Keratinocyte (primary cell): ENCODE data around the gene PSTPIP2.

Experiments used
- CTCF ChIP-seq, 3 experiments: IDR thresholded peaks in 1 of 3; conservative IDR thresholded peaks in 1 of 3; optimal IDR thresholded peaks in 1 of 3; 2 replicates in 2 of 3; 3 replicates in 1 of 3; pipeline versions ENCODE3 to v1.5.1; 2011; ENCODE audit warnings: low read length in 3 of 3, mild to moderate bottlenecking in 3 of 3, moderate library complexity in 2 of 3, control low read depth in 1 of 3, inconsistent platforms in 1 of 3; ENCODE audit not compliant: insufficient read depth in 2 of 3; ENCODE audit errors: extremely low read depth in 1 of 3
- EZH2 ChIP-seq: IDR thresholded peaks from one replicate; pipeline ENCODE4 v1.6.1; 2012; ENCODE audit warnings: inconsistent platforms, mild to moderate bottlenecking, low read length, moderate library complexity

GRCh38 chr18:46072959-46073358, 899 bp upstream of the PSTPIP2 start:
- TF ChIP-seq CTCF (optimal IDR thresholded peaks at IDR 0.05 in 1 of 3, IDR thresholded peaks at IDR 0.05 in 1 of 3, conservative IDR thresholded peaks at IDR 0.05 in 1 of 3; ENCODE audit: extremely low read depth in 1 of 3, insufficient read depth in 2 of 3, low read length in 3 of 3): no peak
- TF ChIP-seq EZH2: no peak
